Measurements from ENCODE around the gene GLIS1.

DNA sequence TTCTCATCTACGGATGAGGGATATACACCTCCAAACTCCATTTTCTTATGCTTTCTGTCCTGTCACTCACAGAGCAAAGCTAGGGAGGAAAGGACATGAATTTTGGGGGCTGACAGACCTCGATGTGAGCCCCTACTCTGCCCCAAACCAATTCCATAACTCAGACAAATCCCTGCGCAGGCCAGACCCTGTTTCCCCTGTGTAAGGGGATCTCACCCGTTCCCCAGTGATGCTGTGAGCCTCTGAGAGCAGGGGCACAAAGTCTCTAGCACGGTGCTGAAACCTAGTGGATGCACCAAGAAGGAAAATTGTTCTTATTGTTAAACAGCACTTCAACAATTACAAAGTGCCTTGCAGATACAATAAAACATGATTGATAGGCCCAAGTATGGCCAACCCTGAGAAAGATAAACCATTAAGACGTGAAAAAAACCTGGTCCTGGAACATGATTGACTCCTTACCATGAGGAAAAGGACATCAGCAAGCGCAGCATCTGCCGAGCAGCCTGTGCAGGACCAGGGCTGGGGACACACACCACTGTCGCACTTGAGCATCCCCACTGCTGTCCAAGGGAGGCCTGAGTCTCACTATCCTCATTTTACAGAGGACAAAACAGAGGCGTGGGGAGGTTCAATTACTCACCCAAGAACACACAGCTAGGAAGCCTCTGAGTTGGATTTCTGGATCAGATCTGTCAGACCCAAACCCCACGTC, 137.8 kb downstream of the GLIS1 start:
- TF ChIP-seq, protein P1, sequence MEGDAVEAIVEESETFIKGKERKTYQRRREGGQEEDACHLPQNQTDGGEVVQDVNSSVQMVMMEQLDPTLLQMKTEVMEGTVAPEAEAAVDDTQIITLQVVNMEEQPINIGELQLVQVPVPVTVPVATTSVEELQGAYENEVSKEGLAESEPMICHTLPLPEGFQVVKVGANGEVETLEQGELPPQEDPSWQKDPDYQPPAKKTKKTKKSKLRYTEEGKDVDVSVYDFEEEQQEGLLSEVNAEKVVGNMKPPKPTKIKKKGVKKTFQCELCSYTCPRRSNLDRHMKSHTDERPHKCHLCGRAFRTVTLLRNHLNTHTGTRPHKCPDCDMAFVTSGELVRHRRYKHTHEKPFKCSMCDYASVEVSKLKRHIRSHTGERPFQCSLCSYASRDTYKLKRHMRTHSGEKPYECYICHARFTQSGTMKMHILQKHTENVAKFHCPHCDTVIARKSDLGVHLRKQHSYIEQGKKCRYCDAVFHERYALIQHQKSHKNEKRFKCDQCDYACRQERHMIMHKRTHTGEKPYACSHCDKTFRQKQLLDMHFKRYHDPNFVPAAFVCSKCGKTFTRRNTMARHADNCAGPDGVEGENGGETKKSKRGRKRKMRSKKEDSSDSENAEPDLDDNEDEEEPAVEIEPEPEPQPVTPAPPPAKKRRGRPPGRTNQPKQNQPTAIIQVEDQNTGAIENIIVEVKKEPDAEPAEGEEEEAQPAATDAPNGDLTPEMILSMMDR (optimal IDR thresholded peaks at IDR 0.05 in 1 of 3, IDR thresholded peaks at IDR 0.05 in 1 of 3, conservative IDR thresholded peaks at IDR 0.05 in 1 of 3; ENCODE audit: extremely low read depth in 1 of 3, insufficient read depth in 2 of 3, low read length in 3 of 3), result no peak
- TF ChIP-seq EZH2 (IDR thresholded peaks at IDR 0.05; ENCODE audit: low read length), result no peak

Data from keratinocyte (primary cell).